HepG2 (cell line): ENCODE results near the gene RPL23. TPM values are rescaled to one million over a fixed set of nuclear protein-coding genes. Genes with fewer than 3 reads are reported as not detected.

Experiments
- BRCA1 ChIP-seq: sonication (generic); formaldehyde crosslinking; IDR thresholded peaks from 2 replicates; pipeline ENCODE4 v1.4.0; 2020; ENCODE audit warnings: missing genetic modification reagents
- CCDC6 ChIP-seq: sonication (generic); formaldehyde crosslinking; IDR thresholded peaks from 2 replicates; pipeline ENCODE4 v1.8.1; 2022; ENCODE audit warnings: mild to moderate bottlenecking, missing genetic modification reagents, moderate library complexity
- CEBPZ ChIP-seq: IDR thresholded peaks from 2 replicates; pipeline ENCODE4 v1.6.1; 2012; ENCODE audit warnings: low read length, improper control_type of control experiment
- FOXA1 ChIP-seq, 2 experiments: fragments of 450-650 bp in 1 of 2; sonication (generic) in 1 of 2; formaldehyde crosslinking in 1 of 2; IDR thresholded peaks; 2 replicates each; pipeline versions ENCODE4 v1.4.0 to v1.6.1; 2016 to 2020; ENCODE audit warnings: missing genetic modification reagents in 1 of 2
- FOXJ3 ChIP-seq: sonication (generic); formaldehyde crosslinking; IDR thresholded peaks from 2 replicates; pipeline ENCODE4 v1.4.0; 2020; ENCODE audit warnings: missing genetic modification reagents, mild to moderate bottlenecking, borderline replicate concordance
- HDAC1 ChIP-seq: sonication (generic); formaldehyde crosslinking; IDR thresholded peaks from 2 replicates; pipeline ENCODE4 v1.5.1; 2020; ENCODE audit warnings: mild to moderate bottlenecking, missing genetic modification reagents
- HMG20A ChIP-seq: IDR thresholded peaks from 2 replicates; pipeline ENCODE4 v1.6.1; 2016; ENCODE audit warnings: borderline replicate concordance
- MLXIP ChIP-seq: sonication (generic); formaldehyde crosslinking; IDR thresholded peaks from 2 replicates; pipeline ENCODE4 v1.9.0; 2021; ENCODE audit warnings: missing genetic modification reagents, borderline replicate concordance
- MTF1 ChIP-seq: sonication (generic); formaldehyde crosslinking; IDR thresholded peaks from 2 replicates; pipeline ENCODE4 v1.5.0; 2020; ENCODE audit warnings: missing genetic modification reagents
- NFE2L2 ChIP-seq: fragments of 150-350 bp; IDR thresholded peaks from 2 replicates; pipeline ENCODE4 v1.6.1; 2014; ENCODE audit warnings: low read length
- PHF20 ChIP-seq: sonication (generic); formaldehyde crosslinking; IDR thresholded peaks from 2 replicates; pipeline ENCODE4 v1.5.0; 2020; ENCODE audit warnings: mild to moderate bottlenecking, missing genetic modification reagents
- PHF5A ChIP-seq: IDR thresholded peaks from one replicate; pipeline ENCODE4 v1.6.1; 2018; ENCODE audit warnings: low read depth, missing genetic modification reagents; ENCODE audit not compliant: unreplicated experiment
- SIN3B ChIP-seq: fragments of 150-350 bp; IDR thresholded peaks from 2 replicates; pipeline ENCODE4 v1.6.1; 2014; ENCODE audit warnings: low read length
- TSC22D2 ChIP-seq: sonication (generic); formaldehyde crosslinking; IDR thresholded peaks from 2 replicates; pipeline ENCODE4 v1.5.1; 2020; ENCODE audit warnings: missing genetic modification reagents, mild to moderate bottlenecking, borderline replicate concordance
- ZFY ChIP-seq: sonication (generic); formaldehyde crosslinking; IDR thresholded peaks from 2 replicates; pipeline ENCODE4 v1.4.0; 2020; ENCODE audit warnings: missing genetic modification reagents
- ZFYVE20 ChIP-seq: sonication (generic); formaldehyde crosslinking; IDR thresholded peaks from 2 replicates; pipeline ENCODE4 v1.8.0; 2023; ENCODE audit warnings: low read depth, mild to moderate bottlenecking, moderate library complexity, missing genetic modification reagents, borderline replicate concordance
- ZNF34 ChIP-seq: sonication (generic); formaldehyde crosslinking; IDR thresholded peaks from 2 replicates; pipeline ENCODE4 v1.4.0; 2020; ENCODE audit warnings: mild to moderate bottlenecking, missing genetic modification reagents, borderline replicate concordance
- ZNF441 ChIP-seq: sonication (generic); formaldehyde crosslinking; IDR thresholded peaks from 2 replicates; pipeline ENCODE4 v1.7.0; 2021; ENCODE audit warnings: missing genetic modification reagents, borderline replicate concordance
- ZNF496 ChIP-seq: sonication (generic); formaldehyde crosslinking; IDR thresholded peaks from 2 replicates; pipeline ENCODE4 v1.8.1; 2023; ENCODE audit warnings: mild to moderate bottlenecking, moderate library complexity, missing genetic modification reagents; ENCODE audit not compliant: insufficient replicate concordance
- ZNF589 ChIP-seq: sonication (generic); formaldehyde crosslinking; conservative IDR thresholded peaks from 2 replicates; pipeline ENCODE4 v1.8.0; 2022; ENCODE audit warnings: mild to moderate bottlenecking, moderate library complexity, missing genetic modification reagents
- ZSCAN5A ChIP-seq: sonication (generic); formaldehyde crosslinking; IDR thresholded peaks from 2 replicates; pipeline ENCODE4 v1.8.0; 2022; ENCODE audit warnings: mild to moderate bottlenecking, missing genetic modification reagents, borderline replicate concordance
- polyA plus RNA-seq, 8 experiments: library from polyadenylated mRNA; depleted of rRNA in 3 of 8; stranded (reverse) in 7 of 8; unstranded in 1 of 8; fragments of >200 nt; fragmentation: Illumina TruSeq in 4 of 8; extraction: Trizol in 4 of 8; gene quantifications; 2 replicates each; pipeline versions ENCODE4 v1.2.1 to v1.2.3, GENCODE V29; 2011 to 2016; ENCODE audit warnings: low read depth in 4 of 8, missing spikeins in 1 of 8, mixed read lengths in 1 of 8; ENCODE audit not compliant: insufficient read depth in 1 of 8
- total RNA-seq, 5 experiments: library from RNA; depleted of rRNA; stranded (reverse); fragments of >200 nt; fragmentation: Illumina TruSeq; extraction: Trizol; gene quantifications; 2 replicates each; pipeline ENCODE4 v1.2.3, GENCODE V29; 2016; ENCODE audit warnings: low read depth in 1 of 5

Gene RPL23
- total and polyA plus RNA-seq, 2 of the 13 experiments (the other 11 are each of a cell fraction or from before 2014, with no cell fraction given) = 2,790 to 4,860 TPM

- peak; percentile 57 for TF ChIP-seq PHF5A (CRISPR knock-in tag)
- peak; percentile 97 for TF ChIP-seq ZNF34 (CRISPR knock-in tag)
- TF ChIP-seq ZNF589 (CRISPR knock-in tag) = peak; percentile 98
- peak; percentile 99 for TF ChIP-seq PHF20 (CRISPR knock-in tag)
- peak; percentile 86; the same call in 1 of the 2 replicates for TF ChIP-seq FOXJ3 (CRISPR knock-in tag)
- TF ChIP-seq ZFY = peak; percentile 95
- peak; percentile 83; the same call in 1 of the 2 replicates for TF ChIP-seq TSC22D2 (CRISPR knock-in tag)
- TF ChIP-seq HDAC1 (CRISPR knock-in tag) = peak; percentile 92
- no peak for TF ChIP-seq NFE2L2
- no peak for TF ChIP-seq FOXA1 (IDR thresholded peaks at IDR 0.05)
- peak; percentile 32; the same call in 1 of the 2 replicates for TF ChIP-seq FOXA1 (CRISPR knock-in tag; IDR thresholded peaks at IDR 0.05)
- peak; percentile 73; the same call in 1 of the 2 replicates for TF ChIP-seq CCDC6
- peak; percentile 75; the same call in 1 of the 2 replicates for TF ChIP-seq SIN3B
- TF ChIP-seq ZNF496 (CRISPR knock-in tag) = no peak
- TF ChIP-seq BRCA1 (CRISPR knock-in tag) = peak; percentile 94
- peak; percentile 81; the same call in 1 of the 2 replicates for TF ChIP-seq ZNF441 (CRISPR knock-in tag)
- TF ChIP-seq MLXIP (CRISPR knock-in tag) = peak; percentile 87
- TF ChIP-seq ZSCAN5A (CRISPR knock-in tag) = peak; percentile 94
- 0 out of 2 replicates have a peak, but pooled peaks have one; percentile 59 for TF ChIP-seq ZFYVE20 (CRISPR knock-in tag)
- TF ChIP-seq MTF1 (CRISPR knock-in tag) = peak; percentile 86; the same call in 1 of the 2 replicates
- TF ChIP-seq HMG20A (CRISPR knock-in tag) = peak; percentile 55; the same call in 1 of the 2 replicates
- TF ChIP-seq CEBPZ = no peak
These were observed at the start of gene RPL23 (continued) for GRCh38 chr17:38853292-38854219.
